ENCODE data around the gene AFTPH.

AFTPH gene

GRCh38 chr2:64593035-64593655, 69.0 kb downstream of the AFTPH start:
- DNase-seq (no peak), ATAC-seq (no peak)

- ATAC-seq = no peak
- no peak for DNase-seq
Measured at GRCh38 chr2:64594226-64594989, 70.3 kb downstream of the AFTPH start.

- DNase-seq (no peak), ATAC-seq (no peak)
Measured at GRCh38 chr2:64595397-64596176, 71.5 kb downstream of the AFTPH start.

GRCh38 chr2:64598226-64598625, 74.1 kb downstream of the AFTPH start:
- DNase-seq (no peak), ATAC-seq (no peak)

- ATAC-seq (no peak), DNase-seq (no peak)
Measured at GRCh38 chr2:64599469-64599868, 75.3 kb downstream of the AFTPH start.

- no peak for ATAC-seq
- no peak for DNase-seq
Measured at GRCh38 chr2:64601034-64601754, 77.1 kb downstream of the AFTPH start.

- DNase-seq (no peak), ATAC-seq (no peak)
Measured at GRCh38 chr2:64601785-64602391, 77.8 kb downstream of the AFTPH start.

- ATAC-seq (no peak), DNase-seq (no peak)
Measured at GRCh38 chr2:64602436-64602835, 78.3 kb downstream of the AFTPH start.

- no peak for ATAC-seq
- DNase-seq = no peak
Measured at GRCh38 chr2:64604155-64604554, 80.0 kb downstream of the AFTPH start.

GRCh38 chr2:64605026-64605471, 80.9 kb downstream of the AFTPH start:
- ATAC-seq = no peak
- no peak for DNase-seq

GRCh38 chr2:64605991-64606478, 81.9 kb downstream of the AFTPH start:
- ATAC-seq = no peak
- no peak for DNase-seq

- DNase-seq (peak; percentile 87), ATAC-seq (peak; percentile 93)
Measured at GRCh38 chr2:64606479-64607363, 82.6 kb downstream of the AFTPH start.

GRCh38 chr2:64607381-64608304, 83.5 kb downstream of the AFTPH start:
- ATAC-seq (no peak), DNase-seq (no peak)

- no peak for ATAC-seq
- no peak for DNase-seq
Measured at GRCh38 chr2:64608867-64609226, 84.7 kb downstream of the AFTPH start.

- ATAC-seq = peak; percentile 57
- DNase-seq = peak; percentile 78
Measured at GRCh38 chr2:64609227-64609941, 85.3 kb downstream of the AFTPH start.

GRCh38 chr2:64609942-64610281, 85.8 kb downstream of the AFTPH start:
- no peak for DNase-seq
- ATAC-seq = no peak

- ATAC-seq (no peak), DNase-seq (no peak)
Measured at GRCh38 chr2:64610316-64610855, 86.3 kb downstream of the AFTPH start.

- no peak for DNase-seq
Measured at GRCh38 chr2:64612575-64613195, 88.6 kb downstream of the AFTPH start.

More at GRCh38 chr2:64612575-64613195, 88.6 kb downstream of the AFTPH start:
- no peak for ATAC-seq

All from stimulated activated naive CD8-positive, alpha-beta T cell treated with anti-CD3 and anti-CD28 coated beads, Interleukin-15, Interleukin-2, amounts not matched to agents 100 U/mL and 50 U/mL, for 24 hours (primary cell).